Tibial nerve (tissue), 4 donors: ENCODE results near the gene AUNIP.

Source experiments
- CTCF ChIP-seq, 5 experiments: fragments of 200-600 bp in 3 of 5; fragments of 450-650 bp in 2 of 5; sonication (generic) in 3 of 5; IDR thresholded peaks; one replicate each; pipeline ENCODE4 v1.5.1; 2016 to 2019; ENCODE audit warnings: antibody characterized with exemption in 5 of 5, mild to moderate bottlenecking in 3 of 5, moderate library complexity in 2 of 5
- EP300 ChIP-seq, 2 donors: sonication (generic); formaldehyde crosslinking; IDR thresholded peaks; one replicate each; pipeline ENCODE4 v1.6.1; 2017; ENCODE audit warnings: antibody characterized with exemption in 2 of 2, mild to moderate bottlenecking in 1 of 2

GRCh38 chr1:25867210-25867991 lies 8.1 kb upstream of the AUNIP start:
- no peak for TF ChIP-seq CTCF (IDR thresholded peaks at IDR 0.05)
- no peak for TF ChIP-seq EP300 (IDR thresholded peaks at IDR 0.05)
